Activated CD8-positive, alpha-beta T cell treated with anti-CD3 and anti-CD28 coated beads, Interleukin-2, amount 10 ng/mL, durations not matched to agents 7 days and 5 days (primary cell): Measurements from ENCODE around the gene VTI1B. TPM values are rescaled to one million over a fixed set of nuclear protein-coding genes. Genes with fewer than 3 reads are reported as not detected.
A peak's percentile ranks its signal among the peaks of the same experiment; 100 is the strongest.
"Not testable (repeated sequence)": the region's sequence is repeated elsewhere in the genome, so short reads cannot be mapped to it uniquely, and the experiment has no call there.

ENCODE experiments used
- ATAC-seq: fragments of 150-1000 bp; cut with Tn5 transposase; one replicate; pipeline ENCODE4 v1.10.0; 2021; ENCODE audit warnings: moderate library complexity
- CTCF ChIA-PET: fragments of 350-600 bp; sonication (Branson Sonifier 250); formaldehyde crosslinking; loops from one replicate; lab custom pipeline; 2021; ENCODE audit warnings: antibody characterized with exemption; lab: Charles Lee
- POLR2A ChIA-PET: fragments of 350-600 bp; sonication (Branson Sonifier 250); formaldehyde crosslinking; loops from one replicate; lab custom pipeline; 2021; ENCODE audit warnings: antibody characterized with exemption; lab: Charles Lee
- DNase-seq: peaks from one replicate; pipeline ENCODE4 v3.0.0-alpha.2; 2020
- H3K27ac Mint-ChIP-seq: one replicate; pipeline ENCODE4 v1.8.0; 2021; ENCODE audit warnings: mild to moderate bottlenecking, mixed read lengths
- H3K27me3 Mint-ChIP-seq: one replicate; pipeline ENCODE4 v1.8.0; 2021; ENCODE audit warnings: low read depth, mixed read lengths
- H3K36me3 Mint-ChIP-seq: one replicate; pipeline ENCODE4 v1.8.0; 2021; ENCODE audit warnings: low read depth, mixed read lengths
- H3K4me1 Mint-ChIP-seq: one replicate; pipeline ENCODE4 v1.8.0; 2021; ENCODE audit warnings: low read depth, mixed read lengths
- H3K4me3 Mint-ChIP-seq: one replicate; pipeline ENCODE4 v1.8.0; 2021; ENCODE audit warnings: mild to moderate bottlenecking, mixed read lengths
- H3K9me3 Mint-ChIP-seq: one replicate; pipeline ENCODE4 v1.8.0; 2022; ENCODE audit warnings: mixed read lengths; ENCODE audit not compliant: insufficient read depth
- total RNA-seq, 2 experiments: library from RNA; stranded (reverse); gene quantifications; one replicate each; pipeline ENCODE4 v1.2.3, GENCODE V29; 2021

The VTI1B gene
- total RNA-seq, 2 experiments from 2014 or later: 69.6 to 70.6 TPM

GRCh38 chr14:67609642-67610310 is 64.7 kb downstream of the VTI1B start:
- POLR2A ChIA-PET: interaction anchor here (1.0 kb wide), 1 partner anchor 9 kb away, joined by 3 read pairs; the partner anchor contains the start of gene PIGH
- CTCF ChIA-PET: interaction anchor here (1.1 to 7.9 kb wide), 5 partner anchors 9 to 94 kb away, joined by 3 to 50 read pairs (median 8); partner anchors contain the start of gene ARG2
- H3K36me3 Mint-ChIP-seq: no peaks in the 10 kb centered on the region
- peaks cover 6% of the 10 kb centered on the region for H3K27me3 Mint-ChIP-seq
- no peak overlapping the region for H3K4me3 Mint-ChIP-seq
- ATAC-seq (no peak), DNase-seq (no peak)
- no peaks in the 10 kb centered on the region for H3K9me3 Mint-ChIP-seq
- H3K4me1 Mint-ChIP-seq: no peaks in the 10 kb centered on the region
- H3K27ac Mint-ChIP-seq: no peak overlapping the region

GRCh38 chr14:67607646-67608045 is 66.8 kb downstream of the VTI1B start:
- CTCF ChIA-PET: interaction anchor here (0.8 to 2.3 kb wide), 4 partner anchors 11 to 97 kb away, joined by 4 to 7 read pairs (median 6); no protein-coding TSS in a partner anchor
- no peak overlapping the region for H3K27ac Mint-ChIP-seq

GRCh38 chr14:67602995-67603545 is 71.4 kb downstream of the VTI1B start:
- Mint-ChIP-seq H3K4me3 (no peak overlapping the region), H3K27ac (no peak overlapping the region), H3K27me3 (no peaks in the 10 kb centered on the region), H3K36me3 (peaks cover 3% of the 10 kb centered on the region), H3K9me3 (no peaks in the 10 kb centered on the region), H3K4me1 (peaks cover 24% of the 10 kb centered on the region)
- ATAC-seq (no peak), DNase-seq (no peak)
- ChIA-PET POLR2A (no interaction called here), CTCF (interaction anchor here (1.0 kb wide), 2 partner anchors 8 to 101 kb away, joined by 3 read pairs; no protein-coding TSS in a partner anchor)

More at GRCh38 chr14:67607646-67608045, 66.8 kb downstream of the VTI1B start:
- DNase-seq (no peak), ATAC-seq (no peak)
- POLR2A ChIA-PET: no interaction called here
- Mint-ChIP-seq H3K36me3 (no peaks in the 10 kb centered on the region), H3K9me3 (no peaks in the 10 kb centered on the region), H3K4me1 (no peaks in the 10 kb centered on the region), H3K27me3 (no peaks in the 10 kb centered on the region), H3K4me3 (no peak overlapping the region)

- POLR2A ChIA-PET: no interaction called here
- no peak overlapping the region for H3K4me3 Mint-ChIP-seq
- H3K27ac Mint-ChIP-seq: no peak overlapping the region
- no peaks in the 10 kb centered on the region for H3K27me3 Mint-ChIP-seq
- H3K9me3 Mint-ChIP-seq: no peaks in the 10 kb centered on the region
- peaks cover 3% of the 10 kb centered on the region for H3K36me3 Mint-ChIP-seq
- CTCF ChIA-PET: interaction anchor here (1.0 kb wide), 2 partner anchors 9 to 102 kb away, joined by 3 read pairs; no protein-coding TSS in a partner anchor
- ATAC-seq (no peak), DNase-seq (no peak)
- peaks cover 28% of the 10 kb centered on the region for H3K4me1 Mint-ChIP-seq
Measured at GRCh38 chr14:67602076-67602475, 72.4 kb downstream of the VTI1B start.

GRCh38 chr14:67600562-67600974 is 73.9 kb downstream of the VTI1B start:
- not testable (repeated sequence) for ATAC-seq, DNase-seq, H3K9me3 Mint-ChIP-seq, H3K36me3 Mint-ChIP-seq, H3K27me3 Mint-ChIP-seq
- POLR2A ChIA-PET: interaction anchor here (1.0 to 1.5 kb wide), 8 partner anchors 10 to 1805 kb away, joined by 3 to 9 read pairs (median 4); partner anchors contain the start of genes ARG2 and RDH11
- CTCF ChIA-PET: interaction anchor here (0.6 to 4.2 kb wide), 28 partner anchors 11 to 241 kb away, joined by 3 to 29 read pairs (median 4); partner anchors contain the start of genes ARG2, ATP6V1D and RDH12
- peaks cover 28% of the 10 kb centered on the region for H3K4me1 Mint-ChIP-seq
- H3K27ac Mint-ChIP-seq: peak overlapping the region; percentile 95
- peak overlapping the region; percentile 82 for H3K4me3 Mint-ChIP-seq

GRCh38 chr14:67599698-67600561 is 74.5 kb downstream of the VTI1B start, which contains the start of gene PIGH:
Gene PIGH, minus strand, starts transcription at chr14:67600268. Its CDS starts 65 bp downstream, at chr14:67600203.
- Mint-ChIP-seq H3K4me1 (peaks cover 28% of the 10 kb centered on the region), H3K36me3 (peaks cover 3% of the 10 kb centered on the region), H3K27ac (peak within 1 kb of the TSS; percentile 95), H3K9me3 (no peaks in the 10 kb centered on the region), H3K4me3 (peak within 1 kb of the TSS; percentile 82), H3K27me3 (no peaks in the 10 kb centered on the region)
- ATAC-seq (peak; percentile 99), DNase-seq (peak; percentile 95)
- POLR2A ChIA-PET: interaction anchor here (1.0 to 1.5 kb wide), 8 partner anchors 11 to 1806 kb away, joined by 3 to 9 read pairs (median 4); partner anchors contain the start of genes ARG2 and RDH11
- CTCF ChIA-PET: interaction anchor here (0.6 to 4.2 kb wide), 32 partner anchors 10 to 240 kb away, joined by 3 to 29 read pairs (median 4); partner anchors contain the start of genes ARG2, ATP6V1D, RDH11 and RDH12

Other genes with a start within 250 kb of the VTI1B start
- gene TMEM229B, start 185.9 kb downstream of the VTI1B start, total RNA-seq: 1 to 10 TPM; 9.9 to 10.0 TPM
- under 1 TPM; 0.42 to 0.99 TPM for gene PLEKHH1, start 141.3 kb downstream of the VTI1B start, total RNA-seq
- gene PIGH, start 74.4 kb downstream of the VTI1B start, total RNA-seq: 10 to 100 TPM; 14.8 to 17.5 TPM
- gene ARG2, start 54.7 kb downstream of the VTI1B start, total RNA-seq: 1 to 10 TPM; 1.6 to 2.3 TPM
- 10 to 100 TPM; 48.8 to 57.1 TPM for gene RDH11, start 21.1 kb upstream of the VTI1B start, total RNA-seq
- gene RDH12, start 27.3 kb upstream of the VTI1B start, total RNA-seq: not detected
- 10 to 100 TPM; 22.6 to 22.9 TPM for gene ZFYVE26, start 142.0 kb upstream of the VTI1B start, total RNA-seq
- 10 to 100 TPM; 34.1 to 38.8 TPM for gene RAD51B, start 145.1 kb upstream of the VTI1B start, total RNA-seq